CD4-positive, alpha-beta T cell treated with Interleukin-21 for 1 hour (primary cell): Measurements from ENCODE around the gene APCDD1.

Source experiments
- DNase-seq: peaks from one replicate; pipeline ENCODE4 v3.0.0-alpha.2; 2020

APCDD1 gene

GRCh38 chr18:10432781-10433180 lies 21.7 kb upstream of the APCDD1 start:
- DNase-seq: no peak

GRCh38 chr18:10436160-10436559 lies 18.3 kb upstream of the APCDD1 start:
- DNase-seq: no peak

GRCh38 chr18:10437837-10438236 lies 16.6 kb upstream of the APCDD1 start:
- no peak for DNase-seq

- DNase-seq: no peak
Observed at GRCh38 chr18:10439898-10440297, 14.5 kb upstream of the APCDD1 start.

GRCh38 chr18:10440884-10441283 lies 13.6 kb upstream of the APCDD1 start:
- no peak for DNase-seq

GRCh38 chr18:10441472-10441871 lies 13.0 kb upstream of the APCDD1 start:
- no peak for DNase-seq

GRCh38 chr18:10442551-10442971 lies 11.9 kb upstream of the APCDD1 start:
- no peak for DNase-seq

GRCh38 chr18:10443001-10443400 lies 11.4 kb upstream of the APCDD1 start:
- DNase-seq: no peak

- no peak for DNase-seq
Observed at GRCh38 chr18:10444314-10445006, 10.0 kb upstream of the APCDD1 start.

- no peak for DNase-seq
Observed at GRCh38 chr18:10449396-10449795, 5.0 kb upstream of the APCDD1 start.

- DNase-seq: no peak
Observed at GRCh38 chr18:10450986-10451385, 3.4 kb upstream of the APCDD1 start.

- DNase-seq: no peak
Observed at GRCh38 chr18:10453261-10453805, 1.1 kb upstream of the APCDD1 start.

GRCh38 chr18:10454681-10455557 lies 484 bp downstream of the APCDD1 start:
- DNase-seq: no peak

GRCh38 chr18:10455726-10456453 lies 1.5 kb downstream of the APCDD1 start:
- DNase-seq: no peak

- DNase-seq: no peak
Observed at GRCh38 chr18:10456718-10457117, 2.3 kb downstream of the APCDD1 start.

- DNase-seq: no peak
Observed at GRCh38 chr18:10457128-10457527, 2.7 kb downstream of the APCDD1 start.

- no peak for DNase-seq
Observed at GRCh38 chr18:10457767-10458166, 3.3 kb downstream of the APCDD1 start.

- no peak for DNase-seq
Observed at GRCh38 chr18:10458691-10459090, 4.3 kb downstream of the APCDD1 start.

GRCh38 chr18:10459587-10459986 lies 5.2 kb downstream of the APCDD1 start:
- no peak for DNase-seq

GRCh38 chr18:10460414-10461018 lies 6.1 kb downstream of the APCDD1 start:
- DNase-seq: no peak

- no peak for DNase-seq
Observed at GRCh38 chr18:10461989-10462388, 7.6 kb downstream of the APCDD1 start.

GRCh38 chr18:10462597-10462996 lies 8.2 kb downstream of the APCDD1 start:
- DNase-seq: no peak

GRCh38 chr18:10463096-10463495 lies 8.7 kb downstream of the APCDD1 start:
- DNase-seq: no peak
